ENCODE results near the gene VTI1A. TPM values are rescaled to one million over a fixed set of nuclear protein-coding genes. Genes with fewer than 3 reads are reported as not detected.

The VTI1A gene
- total and polyA plus RNA-seq, 2 of the 13 experiments (the other 11 are each of a cell fraction or from before 2014, with no cell fraction given): 11.7 to 32.7 TPM

DNA sequence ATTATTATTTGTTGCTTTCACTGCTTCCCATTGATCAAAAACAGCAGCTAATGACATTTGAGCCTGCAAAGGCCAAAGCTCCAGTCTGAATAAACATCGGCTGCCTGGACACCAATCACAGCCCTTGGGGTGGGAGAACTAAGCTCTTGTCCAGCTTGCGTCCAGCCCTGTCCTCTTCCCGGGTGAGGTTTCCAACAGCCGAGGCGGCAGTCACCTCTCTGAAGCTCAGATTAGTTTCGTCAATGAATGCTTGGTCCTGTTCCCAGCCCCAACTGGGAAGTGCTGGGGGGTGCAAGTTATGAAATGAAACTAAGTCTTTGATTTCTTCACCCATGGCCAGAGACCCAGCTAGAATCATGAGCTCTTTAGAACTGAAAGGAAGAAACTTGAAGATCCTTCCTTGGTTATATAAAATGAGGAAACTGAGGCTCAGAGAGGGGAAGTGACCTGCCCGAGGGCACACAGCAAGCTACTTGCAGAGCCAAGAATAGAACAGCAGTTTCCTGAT lies 389.0 kb downstream of the VTI1A start (continued):
- TF ChIP-seq MAZ (IDR thresholded peaks at IDR 0.05; ENCODE audit: borderline replicate concordance, low read depth, low read length) (no peak), MAZ (CRISPR knock-in tag; IDR thresholded peaks at IDR 0.05; ENCODE audit: low read depth) (no peak), RXRB (CRISPR knock-in tag; IDR thresholded peaks at IDR 0.05; ENCODE audit: borderline replicate concordance) (no peak; the same call in 1 of the 2 replicates), NFYC (CRISPR knock-in tag; IDR thresholded peaks at IDR 0.05) (peak; percentile 56; the same call in 1 of the 2 replicates), IRF2 (CRISPR knock-in tag; IDR thresholded peaks at IDR 0.05) (0 out of 2 replicates have a peak, but pooled peaks have one; percentile 28), MEIS2 (CRISPR knock-in tag; IDR thresholded peaks at IDR 0.05) (0 out of 2 replicates have a peak, but pooled peaks have one; percentile 20), SIX4 (CRISPR knock-in tag; IDR thresholded peaks at IDR 0.05) (peak; percentile 32; the same call in 1 of the 2 replicates), ZBTB38 (CRISPR knock-in tag; IDR thresholded peaks at IDR 0.05) (peak; percentile 47; the same call in 1 of the 2 replicates), SALL1 (CRISPR knock-in tag; IDR thresholded peaks at IDR 0.05) (peak; percentile 72), SAP130 (CRISPR knock-in tag; IDR thresholded peaks at IDR 0.05; ENCODE audit: low read depth) (peak; percentile 43; the same call in 1 of the 2 replicates), POGZ (CRISPR knock-in tag; IDR thresholded peaks at IDR 0.05) (peak; percentile 81), FOXJ3 (CRISPR knock-in tag; IDR thresholded peaks at IDR 0.05; ENCODE audit: borderline replicate concordance) (0 out of 2 replicates have a peak, but pooled peaks have one; percentile 36), NR2F6 (IDR thresholded peaks at IDR 0.05) (no peak), NR2F6 (CRISPR knock-in tag; IDR thresholded peaks at IDR 0.05) (peak; percentile 12; the same call in 1 of the 2 replicates), FOXA1 (IDR thresholded peaks at IDR 0.05) (no peak), FOXA1 (CRISPR knock-in tag; IDR thresholded peaks at IDR 0.05) (0 out of 2 replicates have a peak, but pooled peaks have one; percentile 35)
- TF ChIP-seq, protein P1, sequence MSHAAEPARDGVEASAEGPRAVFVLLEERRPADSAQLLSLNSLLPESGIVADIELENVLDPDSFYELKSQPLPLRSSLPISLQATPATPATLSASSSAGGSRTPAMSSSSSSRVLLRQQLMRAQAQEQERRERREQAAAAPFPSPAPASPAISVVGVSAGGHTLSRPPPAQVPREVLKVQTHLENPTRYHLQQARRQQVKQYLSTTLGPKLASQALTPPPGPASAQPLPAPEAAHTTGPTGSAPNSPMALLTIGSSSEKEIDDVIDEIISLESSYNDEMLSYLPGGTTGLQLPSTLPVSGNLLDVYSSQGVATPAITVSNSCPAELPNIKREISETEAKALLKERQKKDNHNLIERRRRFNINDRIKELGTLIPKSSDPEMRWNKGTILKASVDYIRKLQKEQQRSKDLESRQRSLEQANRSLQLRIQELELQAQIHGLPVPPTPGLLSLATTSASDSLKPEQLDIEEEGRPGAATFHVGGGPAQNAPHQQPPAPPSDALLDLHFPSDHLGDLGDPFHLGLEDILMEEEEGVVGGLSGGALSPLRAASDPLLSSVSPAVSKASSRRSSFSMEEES (CRISPR knock-in tag; IDR thresholded peaks at IDR 0.05): no peak
- TF ChIP-seq, protein P2, sequence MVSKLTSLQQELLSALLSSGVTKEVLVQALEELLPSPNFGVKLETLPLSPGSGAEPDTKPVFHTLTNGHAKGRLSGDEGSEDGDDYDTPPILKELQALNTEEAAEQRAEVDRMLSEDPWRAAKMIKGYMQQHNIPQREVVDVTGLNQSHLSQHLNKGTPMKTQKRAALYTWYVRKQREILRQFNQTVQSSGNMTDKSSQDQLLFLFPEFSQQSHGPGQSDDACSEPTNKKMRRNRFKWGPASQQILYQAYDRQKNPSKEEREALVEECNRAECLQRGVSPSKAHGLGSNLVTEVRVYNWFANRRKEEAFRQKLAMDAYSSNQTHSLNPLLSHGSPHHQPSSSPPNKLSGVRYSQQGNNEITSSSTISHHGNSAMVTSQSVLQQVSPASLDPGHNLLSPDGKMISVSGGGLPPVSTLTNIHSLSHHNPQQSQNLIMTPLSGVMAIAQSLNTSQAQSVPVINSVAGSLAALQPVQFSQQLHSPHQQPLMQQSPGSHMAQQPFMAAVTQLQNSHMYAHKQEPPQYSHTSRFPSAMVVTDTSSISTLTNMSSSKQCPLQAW (CRISPR knock-in tag; IDR thresholded peaks at IDR 0.05): 0 out of 2 replicates have a peak, but pooled peaks have one; percentile 21
- TF ChIP-seq, protein P3, sequence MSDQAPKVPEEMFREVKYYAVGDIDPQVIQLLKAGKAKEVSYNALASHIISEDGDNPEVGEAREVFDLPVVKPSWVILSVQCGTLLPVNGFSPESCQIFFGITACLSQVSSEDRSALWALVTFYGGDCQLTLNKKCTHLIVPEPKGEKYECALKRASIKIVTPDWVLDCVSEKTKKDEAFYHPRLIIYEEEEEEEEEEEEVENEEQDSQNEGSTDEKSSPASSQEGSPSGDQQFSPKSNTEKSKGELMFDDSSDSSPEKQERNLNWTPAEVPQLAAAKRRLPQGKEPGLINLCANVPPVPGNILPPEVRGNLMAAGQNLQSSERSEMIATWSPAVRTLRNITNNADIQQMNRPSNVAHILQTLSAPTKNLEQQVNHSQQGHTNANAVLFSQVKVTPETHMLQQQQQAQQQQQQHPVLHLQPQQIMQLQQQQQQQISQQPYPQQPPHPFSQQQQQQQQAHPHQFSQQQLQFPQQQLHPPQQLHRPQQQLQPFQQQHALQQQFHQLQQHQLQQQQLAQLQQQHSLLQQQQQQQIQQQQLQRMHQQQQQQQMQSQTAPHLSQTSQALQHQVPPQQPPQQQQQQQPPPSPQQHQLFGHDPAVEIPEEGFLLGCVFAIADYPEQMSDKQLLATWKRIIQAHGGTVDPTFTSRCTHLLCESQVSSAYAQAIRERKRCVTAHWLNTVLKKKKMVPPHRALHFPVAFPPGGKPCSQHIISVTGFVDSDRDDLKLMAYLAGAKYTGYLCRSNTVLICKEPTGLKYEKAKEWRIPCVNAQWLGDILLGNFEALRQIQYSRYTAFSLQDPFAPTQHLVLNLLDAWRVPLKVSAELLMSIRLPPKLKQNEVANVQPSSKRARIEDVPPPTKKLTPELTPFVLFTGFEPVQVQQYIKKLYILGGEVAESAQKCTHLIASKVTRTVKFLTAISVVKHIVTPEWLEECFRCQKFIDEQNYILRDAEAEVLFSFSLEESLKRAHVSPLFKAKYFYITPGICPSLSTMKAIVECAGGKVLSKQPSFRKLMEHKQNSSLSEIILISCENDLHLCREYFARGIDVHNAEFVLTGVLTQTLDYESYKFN (CRISPR knock-in tag; conservative IDR thresholded peaks at IDR 0.05): peak; percentile 66

Data from HepG2 (cell line).